H1 (cell line): Measurements from ENCODE around the gene MYOG. TPM values are rescaled to one million over a fixed set of nuclear protein-coding genes. Genes with fewer than 3 reads are reported as not detected.

Experiments
- GTF2F1 ChIP-seq: IDR thresholded peaks from 2 replicates; pipeline ENCODE4 v1.6.1; 2012; ENCODE audit warnings: low read depth, low read length, improper control_type of control experiment, borderline replicate concordance
- NANOG ChIP-seq: IDR thresholded peaks from 2 replicates; pipeline ENCODE4 v1.6.1; 2011; ENCODE audit warnings: low read length, low read depth, mild to moderate bottlenecking, inconsistent platforms; ENCODE audit not compliant: insufficient read depth, poor library complexity, severe bottlenecking
- POU5F1 ChIP-seq: IDR thresholded peaks from 2 replicates; pipeline ENCODE4 v1.6.1; 2011; ENCODE audit warnings: low read depth, mild to moderate bottlenecking, low read length, moderate library complexity
- polyA plus RNA-seq, 7 experiments: library from polyadenylated mRNA; depleted of rRNA in 3 of 7; stranded (reverse) in 5 of 7; unstranded in 2 of 7; fragments of >200 nt in 5 of 7; fragments of 200-250 nt in 2 of 7; gene quantifications; 1 replicate in 5 of 7; 2 replicates in 1 of 7; 4 replicates in 1 of 7; pipeline versions ENCODE4 v1.2.1 to v1.2.3, GENCODE V29; 2011 to 2013; ENCODE audit warnings: missing spikeins in 2 of 7, mixed read lengths in 2 of 7
- total RNA-seq: library from RNA; stranded (reverse); fragmentation: NEBNext Ultra II Directional; extraction: Animal tissue kit (Norgen Biotek cat#: 25700); gene quantifications from 2 replicates; pipeline ENCODE4 v1.2.1, GENCODE V29; 2021

Gene MYOG
- total and polyA plus RNA-seq, 2 of the 8 experiments (the other 6 are each of a cell fraction or from before 2014, with no cell fraction given): not detected

DNA sequence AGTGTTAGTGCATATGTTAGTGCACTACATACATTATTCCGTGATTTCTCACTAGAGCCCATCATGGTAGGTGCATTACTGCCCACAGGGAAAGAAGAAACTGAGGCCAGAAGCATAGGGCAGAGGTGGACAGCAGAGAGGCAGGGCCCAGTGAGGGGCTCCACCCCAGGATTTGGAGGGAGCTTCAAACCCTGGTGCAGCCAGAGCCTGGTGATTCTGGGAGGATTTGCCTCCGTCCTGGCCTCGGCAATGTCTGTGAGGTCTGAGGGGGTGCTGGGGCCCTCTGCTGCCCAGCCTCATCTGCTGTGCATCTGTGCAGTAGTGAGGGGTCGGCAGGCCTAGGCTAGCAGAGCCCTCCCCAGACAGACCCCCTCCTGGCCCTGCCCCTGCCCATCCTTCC lies 36.7 kb downstream of the MYOG start (continued):
- TF ChIP-seq NANOG (no peak), GTF2F1 (no peak), POU5F1 (no peak)
- TF ChIP-seq, all 59 proteins: peak for 0
